DMS114 treated with DMSO at 0.1 percent for 48 hours (cell line): Measurements from ENCODE around the gene RAD23A.
"Not testable (repeated sequence)": the region's sequence is repeated elsewhere in the genome, so short reads cannot be mapped to it uniquely, and the experiment has no call there.

ENCODE experiments used
- DNase-seq: peaks from one replicate; lab custom pipeline; 2025; ENCODE audit not compliant: unreplicated experiment; lab: John Stamatoyannopoulos, UW

Gene RAD23A

GRCh38 chr19:12937927-12938778 is 7.5 kb upstream of the RAD23A start, which contains the start of gene CALR:
Gene CALR (plus strand): TSS chr19:12938609. CDS start chr19:12938680, 71 bp downstream.
- peak; percentile 93 for DNase-seq

DNA sequence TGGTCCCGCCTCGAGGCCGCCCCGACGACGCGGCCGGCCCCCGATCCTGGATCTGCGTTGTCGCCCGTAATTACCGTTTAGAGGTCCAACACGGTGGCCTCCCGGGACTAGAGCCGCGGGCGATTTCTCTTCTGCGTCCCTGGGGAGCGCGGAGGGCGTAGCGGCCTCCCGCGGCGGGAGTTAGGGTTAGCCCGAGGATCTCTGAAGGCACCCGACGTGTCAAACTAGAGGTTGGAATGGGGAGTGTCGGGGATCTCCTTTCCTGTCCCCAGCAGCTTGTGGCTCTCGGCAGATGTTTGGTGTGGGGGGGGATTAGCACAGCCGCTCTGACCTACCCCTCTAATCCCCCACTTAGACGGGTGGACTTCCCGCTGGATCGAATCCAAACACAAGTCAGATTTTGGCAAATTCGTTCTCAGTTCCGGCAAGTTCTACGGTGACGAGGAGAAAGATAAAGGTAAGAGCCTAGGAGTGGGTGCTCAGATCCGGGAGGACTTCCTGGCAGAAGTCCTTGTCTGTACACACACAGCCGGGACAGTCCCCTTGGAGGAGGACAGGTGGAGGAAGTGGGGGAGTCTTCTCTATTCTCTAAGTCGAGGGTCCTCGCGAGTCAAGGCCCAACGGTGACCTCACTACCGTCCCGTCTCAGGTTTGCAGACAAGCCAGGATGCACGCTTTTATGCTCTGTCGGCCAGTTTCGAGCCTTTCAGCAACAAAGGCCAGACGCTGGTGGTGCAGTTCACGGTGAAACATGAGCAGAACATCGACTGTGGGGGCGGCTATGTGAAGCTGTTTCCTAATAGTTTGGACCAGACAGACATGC is 6.7 kb upstream of the RAD23A start:
- DNase-seq, result no peak

DNA sequence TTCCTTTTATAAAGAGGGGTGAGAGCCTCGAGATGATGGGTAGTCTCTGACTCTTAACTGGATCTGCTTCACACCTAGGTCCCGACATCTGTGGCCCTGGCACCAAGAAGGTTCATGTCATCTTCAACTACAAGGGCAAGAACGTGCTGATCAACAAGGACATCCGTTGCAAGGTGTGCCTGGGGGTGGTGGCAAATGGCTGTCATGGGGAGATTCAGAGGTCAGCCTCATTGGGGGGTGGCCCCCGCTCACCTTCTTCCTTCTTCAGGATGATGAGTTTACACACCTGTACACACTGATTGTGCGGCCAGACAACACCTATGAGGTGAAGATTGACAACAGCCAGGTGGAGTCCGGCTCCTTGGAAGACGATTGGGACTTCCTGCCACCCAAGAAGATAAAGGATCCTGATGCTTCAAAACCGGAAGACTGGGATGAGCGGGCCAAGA is 5.7 kb upstream of the RAD23A start:
- no peak for DNase-seq

DNA sequence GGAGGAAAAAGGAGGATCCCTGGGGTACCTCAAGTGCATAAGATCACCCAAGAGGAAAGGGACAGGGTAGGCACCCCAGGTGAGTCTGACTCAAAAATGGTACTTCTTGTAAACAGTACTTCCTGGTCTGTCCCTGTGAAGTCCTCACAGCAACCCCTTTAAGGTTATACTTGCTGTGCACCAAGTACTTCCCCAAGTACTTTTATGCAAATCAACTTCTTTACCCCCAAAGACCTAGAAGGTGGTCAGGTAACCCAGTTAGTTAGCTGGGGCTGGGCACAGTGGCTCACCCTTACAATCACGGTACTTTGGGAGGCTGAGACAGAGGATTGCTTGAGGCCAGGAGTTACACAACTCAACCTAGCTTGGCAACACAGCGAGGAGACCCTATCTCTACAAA is 4.8 kb upstream of the RAD23A start:
- no peak for DNase-seq

GRCh38 chr19:12943437-12944044 is 2.1 kb upstream of the RAD23A start:
- no peak for DNase-seq

- DNase-seq, result no peak
These were observed 1.5 kb upstream of the RAD23A start for GRCh38 chr19:12944104-12944674.

- no peak for DNase-seq
These were observed 545 bp downstream of the RAD23A start for GRCh38 chr19:12946092-12946721.

DNA sequence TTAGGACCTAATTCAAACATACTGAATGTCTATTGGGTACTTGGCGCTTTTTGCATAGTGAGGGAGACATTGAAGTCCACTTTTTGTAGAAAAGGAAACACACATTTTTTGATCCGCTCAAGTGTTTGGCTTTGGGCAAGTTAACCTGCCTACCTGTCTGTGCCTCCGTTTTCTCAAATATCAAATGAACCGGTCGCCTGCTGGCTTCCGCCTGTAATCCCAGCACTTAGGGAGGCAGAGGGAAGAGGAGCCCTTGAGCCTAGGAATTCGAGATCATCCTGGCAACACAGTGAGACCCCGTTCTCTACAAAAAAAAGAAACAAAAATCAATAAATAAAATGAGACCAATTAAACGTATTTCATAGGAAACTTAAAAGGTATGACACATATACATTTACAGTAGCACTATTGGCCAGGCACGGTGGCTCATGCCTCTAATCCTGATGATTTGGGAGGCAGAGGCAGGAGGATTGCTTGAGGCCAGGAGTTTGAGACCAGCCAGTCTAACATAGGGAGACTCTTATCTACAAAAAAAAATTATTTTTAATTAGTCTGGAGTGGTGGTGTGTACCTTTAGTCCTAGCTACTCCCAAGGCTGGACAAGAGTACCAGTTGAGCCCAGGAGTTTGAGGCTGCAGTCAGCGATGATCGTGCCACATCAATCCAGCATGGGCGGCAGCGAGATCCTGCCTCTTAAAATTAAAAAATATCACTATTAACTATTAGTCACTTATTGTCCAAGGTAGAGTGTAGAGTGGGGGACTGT is 1.3 kb downstream of the RAD23A start:
- no peak for DNase-seq

- no peak for DNase-seq
These were observed 2.3 kb downstream of the RAD23A start for GRCh38 chr19:12947702-12948611.

- DNase-seq, result no peak
These were observed 3.1 kb downstream of the RAD23A start for GRCh38 chr19:12948612-12949362.

- no peak for DNase-seq
These were observed 4.0 kb downstream of the RAD23A start for GRCh38 chr19:12949363-12950283.

DNA sequence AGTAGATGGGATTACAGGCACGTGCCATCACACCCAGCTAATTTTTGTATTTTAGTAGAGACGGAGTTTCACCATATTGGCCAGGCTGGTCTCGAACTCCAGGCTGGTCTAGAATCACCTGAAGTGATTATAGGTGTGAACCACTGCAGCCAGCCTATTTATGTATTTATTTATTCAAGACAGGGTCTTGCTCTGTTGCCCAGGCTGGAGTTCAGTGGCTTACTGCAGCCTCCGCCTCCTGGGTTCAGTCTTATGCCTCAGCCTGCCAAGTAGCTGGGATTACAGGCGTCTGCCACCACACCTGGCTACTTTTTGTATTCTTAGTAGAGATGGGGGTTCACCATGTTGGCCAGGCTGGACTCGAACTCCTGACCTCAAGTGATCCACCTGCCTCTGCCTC is 6.4 kb downstream of the RAD23A start:
- not testable (repeated sequence) for DNase-seq

DNA sequence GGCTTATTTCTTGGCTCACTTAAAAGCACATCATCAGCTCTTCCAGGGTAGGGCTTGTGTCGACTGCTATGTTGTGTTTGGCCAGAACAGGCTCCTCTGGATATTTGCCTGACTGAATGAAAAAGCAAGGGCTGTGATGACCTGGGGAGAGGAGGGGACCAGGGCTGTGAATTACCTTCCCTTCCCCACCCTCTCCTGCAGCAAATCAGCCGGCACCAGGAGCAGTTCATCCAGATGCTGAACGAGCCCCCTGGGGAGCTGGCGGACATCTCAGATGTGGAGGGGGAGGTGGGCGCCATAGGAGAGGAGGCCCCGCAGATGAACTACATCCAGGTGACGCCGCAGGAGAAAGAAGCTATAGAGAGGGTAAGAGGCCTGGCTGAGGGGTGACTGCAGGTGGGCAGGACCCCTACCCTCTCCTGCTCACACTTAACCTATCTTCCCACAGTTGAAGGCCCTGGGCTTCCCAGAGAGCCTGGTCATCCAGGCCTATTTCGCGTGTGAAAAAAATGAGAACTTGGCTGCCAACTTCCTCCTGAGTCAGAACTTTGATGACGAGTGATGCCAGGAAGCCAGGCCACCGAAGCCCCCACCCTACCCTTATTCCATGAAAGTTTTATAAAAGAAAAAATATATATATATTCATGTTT is 7.0 kb downstream of the RAD23A start:
- no peak for DNase-seq

DNA sequence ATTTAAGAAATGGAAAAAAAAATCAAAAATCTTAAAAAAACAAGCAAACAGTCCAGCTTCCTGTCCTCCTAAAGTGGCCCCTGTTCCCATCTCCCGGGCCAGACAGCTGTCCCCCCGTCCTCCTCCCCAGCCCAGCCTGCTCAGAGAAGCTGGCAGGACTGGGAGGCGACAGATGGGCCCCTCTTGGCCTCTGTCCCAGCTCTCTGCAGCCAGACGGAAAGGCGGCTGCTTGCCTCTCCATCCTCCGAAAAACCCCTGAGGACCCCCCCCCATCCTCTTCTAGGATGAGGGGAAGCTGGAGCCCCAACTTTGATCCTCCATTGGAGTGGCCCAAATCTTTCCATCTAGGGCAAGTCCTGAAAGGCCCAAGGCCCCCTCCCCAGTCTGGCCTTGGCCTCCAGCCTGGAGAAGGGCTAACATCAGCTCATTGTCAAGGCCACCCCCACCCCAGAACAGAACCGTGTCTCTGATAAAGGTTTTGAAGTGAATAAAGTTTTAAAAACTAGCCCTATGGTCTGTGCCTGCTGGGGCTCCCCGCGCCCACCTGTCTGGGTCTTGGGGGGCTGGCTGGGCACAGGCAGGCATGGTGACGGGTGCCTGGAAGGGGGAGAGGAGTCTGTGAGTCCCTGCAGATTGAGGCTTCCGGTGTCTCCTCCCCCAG is 7.6 kb downstream of the RAD23A start:
- no peak for DNase-seq

DNA sequence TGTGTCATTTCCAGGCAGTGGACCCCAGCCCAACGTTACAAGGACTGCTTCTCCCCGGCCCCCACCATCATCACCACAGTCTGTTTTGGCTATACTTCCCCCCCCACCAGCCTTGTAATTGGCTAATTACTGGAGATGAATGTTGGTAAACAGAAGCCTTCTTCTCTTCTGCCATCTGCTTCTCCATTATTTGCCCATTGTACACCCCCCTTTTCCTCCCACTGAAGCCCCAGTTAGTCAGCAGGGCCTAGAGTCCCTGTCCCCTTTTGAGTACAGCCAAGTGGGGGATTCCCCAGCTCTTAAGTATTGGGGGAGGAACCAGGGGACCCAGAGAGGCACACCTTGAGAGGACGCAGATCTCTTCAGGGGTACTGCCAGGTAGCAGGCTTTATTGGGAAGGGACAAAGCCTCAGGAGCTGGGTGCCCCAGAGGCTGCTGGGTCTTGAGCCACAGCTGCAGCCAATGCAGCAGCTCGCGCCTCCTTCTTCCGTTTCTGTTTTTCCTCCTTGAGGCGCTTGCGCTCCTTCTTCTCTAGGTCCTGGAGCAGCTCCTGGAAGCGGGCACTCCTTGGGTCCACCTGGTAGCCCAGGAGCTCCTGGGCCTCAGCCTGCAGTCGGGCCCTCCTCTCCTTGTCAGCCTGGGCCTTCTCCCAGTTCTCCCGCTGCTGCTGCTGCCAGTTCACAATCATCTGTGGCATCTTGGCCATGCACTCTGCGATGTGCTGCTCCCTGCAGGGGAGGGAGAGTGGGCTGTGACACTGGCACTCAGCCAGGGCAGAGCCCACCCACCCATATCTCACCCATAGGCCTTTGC is 8.3 kb downstream of the RAD23A start:
- no peak for DNase-seq
